PFSK-1 (cell line): ENCODE measurements around the gene TRAF1.

Experiments
- FOXP2 ChIP-seq: optimal IDR thresholded peaks from 2 replicates; pipeline ENCODE3; 2011; ENCODE audit warnings: borderline replicate concordance, control low read depth, inconsistent platforms; ENCODE audit not compliant: insufficient read depth; ENCODE audit errors: extremely low read length, extremely low read depth
- POLR2AphosphoS5 ChIP-seq: IDR thresholded peaks from 2 replicates; pipeline ENCODE4 v1.6.1; 2012; ENCODE audit warnings: low read depth, mild to moderate bottlenecking, control low read depth, low read length, moderate library complexity
- REST ChIP-seq, 2 experiments: IDR thresholded peaks; 2 replicates each; pipeline versions ENCODE4 v1.6.1 to v1.8.0; 2011 to 2012; ENCODE audit warnings: low read depth in 2 of 2, low read length in 2 of 2, control low read depth in 1 of 2, inconsistent platforms in 1 of 2, mild to moderate bottlenecking in 1 of 2, moderate library complexity in 1 of 2; ENCODE audit not compliant: insufficient read depth in 1 of 2
- SIN3A ChIP-seq: IDR thresholded peaks from 2 replicates; pipeline ENCODE4 v1.6.1; 2012; ENCODE audit warnings: mild to moderate bottlenecking, low read length, moderate library complexity, borderline replicate concordance; ENCODE audit not compliant: insufficient read depth
- TAF1 ChIP-seq: IDR thresholded peaks from 2 replicates; pipeline ENCODE4 v1.6.1; 2012; ENCODE audit warnings: low read length, control low read depth, borderline replicate concordance; ENCODE audit not compliant: insufficient read depth

TRAF1 gene

GRCh38 chr9:120932086-120932823, 5.7 kb upstream of the TRAF1 start:
- TF ChIP-seq TAF1 (no peak), POLR2AphosphoS5 (no peak), REST (IDR thresholded peaks at IDR 0.05; ENCODE audit: insufficient read depth in 1 of 2, low read depth in 2 of 2, low read length in 2 of 2) (no peak), FOXP2 (no peak), SIN3A (no peak)

GRCh38 chr9:120931231-120932085, 4.9 kb upstream of the TRAF1 start:
- no peak for TF ChIP-seq POLR2AphosphoS5
- TF ChIP-seq TAF1 = no peak
- no peak for TF ChIP-seq REST (IDR thresholded peaks at IDR 0.05; ENCODE audit: insufficient read depth in 1 of 2, low read depth in 2 of 2, low read length in 2 of 2)
- TF ChIP-seq FOXP2 = no peak
- no peak for TF ChIP-seq SIN3A

- TF ChIP-seq REST (IDR thresholded peaks at IDR 0.05; ENCODE audit: insufficient read depth in 1 of 2, low read depth in 2 of 2, low read length in 2 of 2) (no peak), FOXP2 (no peak), TAF1 (no peak), POLR2AphosphoS5 (no peak), SIN3A (no peak)
Measured at GRCh38 chr9:120929229-120929791, 2.7 kb upstream of the TRAF1 start.

- no peak for TF ChIP-seq REST (IDR thresholded peaks at IDR 0.05; ENCODE audit: insufficient read depth in 1 of 2, low read depth in 2 of 2, low read length in 2 of 2)
- peak; percentile 76 for TF ChIP-seq FOXP2
- no peak for TF ChIP-seq TAF1
- TF ChIP-seq SIN3A = no peak
- 0 out of 2 replicates have a peak, but pooled peaks have one; percentile 31 for TF ChIP-seq POLR2AphosphoS5
Measured at GRCh38 chr9:120928483-120929228, 2.1 kb upstream of the TRAF1 start.
